ENCODE results near the gene SPSB4. TPM values are rescaled to one million over a fixed set of nuclear protein-coding genes. Genes with fewer than 3 reads are reported as not detected.

SPSB4 gene
- total and polyA plus RNA-seq, 10 of the 15 experiments (the other 5 are each of a cell fraction or from before 2014, with no cell fraction given) = not detected

Other genes with a start within 250 kb of the SPSB4 start
- 53.4 and 53.8 TPM in 2 replicates for gene SLC25A36, start 109.5 kb upstream of the SPSB4 start, total RNA-seq (2014; rRNA removed)
- gene SLC25A36, start 109.5 kb upstream of the SPSB4 start, total RNA-seq (2014; rRNA removed; fragmentation: Illumina TruSeq; extraction: Trizol) = 45.0 and 53.3 TPM in 2 replicates
- 53.8 and 56.9 TPM in 2 replicates for gene SLC25A36, start 109.5 kb upstream of the SPSB4 start, total RNA-seq (2021)
- gene SLC25A36, start 109.5 kb upstream of the SPSB4 start, polyA plus RNA-seq (2011; rRNA removed) = 183 and 346 TPM in 2 replicates
- 54.3 and 75.6 TPM in 2 replicates for gene SLC25A36, start 109.5 kb upstream of the SPSB4 start, polyA plus RNA-seq (2014; fragmentation: Illumina TruSeq; extraction: Trizol)
- 10 to 100 TPM; 13.0 to 14.0 TPM for gene SLC25A36, start 109.5 kb upstream of the SPSB4 start, polyA plus RNA-seq (2014; fragmentation: Nextera tagmentation; extraction: Ambion mirVana)
- gene SLC25A36, start 109.5 kb upstream of the SPSB4 start, polyA plus RNA-seq (2014; rRNA removed) = 39.3 and 41.1 TPM in 2 replicates
- gene SLC25A36, start 109.5 kb upstream of the SPSB4 start, polyA plus RNA-seq (2016; fragmentation: Nextera tagmentation; extraction: Ambion mirVana) = 10 to 100 TPM; 40.1 to 50.3 TPM
- gene PXYLP1, start 180.5 kb downstream of the SPSB4 start, total RNA-seq (2014; rRNA removed) = 0.05 and 0.06 TPM in 2 replicates
- gene PXYLP1, start 180.5 kb downstream of the SPSB4 start, total RNA-seq (2014; rRNA removed; fragmentation: Illumina TruSeq; extraction: Trizol) = 0.36 and 0.55 TPM in 2 replicates
- gene PXYLP1, start 180.5 kb downstream of the SPSB4 start, total RNA-seq (2021) = 0.48 and 0.69 TPM in 2 replicates
- 0.65 TPM in 2 replicates for gene PXYLP1, start 180.5 kb downstream of the SPSB4 start, polyA plus RNA-seq (2011; rRNA removed)
- gene PXYLP1, start 180.5 kb downstream of the SPSB4 start, polyA plus RNA-seq (2014; fragmentation: Illumina TruSeq; extraction: Trizol) = 0.14 and 0.32 TPM in 2 replicates
- under 1 TPM; 0.19 to 0.35 TPM for gene PXYLP1, start 180.5 kb downstream of the SPSB4 start, polyA plus RNA-seq (2014; fragmentation: Nextera tagmentation; extraction: Ambion mirVana)
- gene PXYLP1, start 180.5 kb downstream of the SPSB4 start, polyA plus RNA-seq (2014; rRNA removed) = 0.51 and 0.69 TPM in 2 replicates
- 1 to 10 TPM in 1 of 2 experiments, under 1 TPM in 1; 0.13 to 1.7 TPM for gene PXYLP1, start 180.5 kb downstream of the SPSB4 start, polyA plus RNA-seq (2016; fragmentation: Nextera tagmentation; extraction: Ambion mirVana)

Data from GM12878 (cell line).